ENCODE results near the gene CLCA1. TPM values are rescaled to one million over a fixed set of nuclear protein-coding genes. Genes with fewer than 3 reads are reported as not detected.

CLCA1 gene
- total RNA-seq, 1 experiment from 2014 or later = not detected

GRCh38 chr1:86421601-86422280 is 47.0 kb upstream of the CLCA1 start:
- Histone ChIP-seq H3K4me1 (ENCODE audit: insufficient read depth, low read length, poor library complexity, severe bottlenecking) (no peaks in the 10 kb centered on the region), H3K27me3 (replicated peaks; ENCODE audit: insufficient read depth, low read depth, low read length, poor library complexity) (no peaks in the 10 kb centered on the region), H3K27ac (ENCODE audit: low read depth, low read length, poor library complexity, severe bottlenecking) (no peak overlapping the region), H3K9me3 (ENCODE audit: low read depth, low read length, poor library complexity, severe bottlenecking) (no peaks in the 10 kb centered on the region), H3K36me3 (ENCODE audit: insufficient read depth, low read length, poor library complexity, severe bottlenecking) (no peaks in the 10 kb centered on the region), H3K4me3 (ENCODE audit: low read depth, low read length, poor library complexity, severe bottlenecking) (no peak overlapping the region)
- POLR2A ChIA-PET (ENCODE audit: low non-redundant PET) = interaction anchor here (0.6 kb wide), 1 partner anchor 27 kb away, joined by 5 read pairs; no protein-coding TSS in a partner anchor
- intact Hi-C loops (cut with micrococcal nuclease; ENCODE audit: unreplicated experiment) = loop anchor here (5.0 kb wide), 1 partner anchor 86 kb away; no protein-coding TSS in a partner anchor
- no TSS peak for BruUV-seq (replicated peaks)
- no peak for TF ChIP-seq EZH2 (IDR thresholded peaks at IDR 0.05; ENCODE audit: borderline replicate concordance, low read depth, low read length, poor library complexity, severe bottlenecking)
- TF ChIP-seq, protein P1, sequence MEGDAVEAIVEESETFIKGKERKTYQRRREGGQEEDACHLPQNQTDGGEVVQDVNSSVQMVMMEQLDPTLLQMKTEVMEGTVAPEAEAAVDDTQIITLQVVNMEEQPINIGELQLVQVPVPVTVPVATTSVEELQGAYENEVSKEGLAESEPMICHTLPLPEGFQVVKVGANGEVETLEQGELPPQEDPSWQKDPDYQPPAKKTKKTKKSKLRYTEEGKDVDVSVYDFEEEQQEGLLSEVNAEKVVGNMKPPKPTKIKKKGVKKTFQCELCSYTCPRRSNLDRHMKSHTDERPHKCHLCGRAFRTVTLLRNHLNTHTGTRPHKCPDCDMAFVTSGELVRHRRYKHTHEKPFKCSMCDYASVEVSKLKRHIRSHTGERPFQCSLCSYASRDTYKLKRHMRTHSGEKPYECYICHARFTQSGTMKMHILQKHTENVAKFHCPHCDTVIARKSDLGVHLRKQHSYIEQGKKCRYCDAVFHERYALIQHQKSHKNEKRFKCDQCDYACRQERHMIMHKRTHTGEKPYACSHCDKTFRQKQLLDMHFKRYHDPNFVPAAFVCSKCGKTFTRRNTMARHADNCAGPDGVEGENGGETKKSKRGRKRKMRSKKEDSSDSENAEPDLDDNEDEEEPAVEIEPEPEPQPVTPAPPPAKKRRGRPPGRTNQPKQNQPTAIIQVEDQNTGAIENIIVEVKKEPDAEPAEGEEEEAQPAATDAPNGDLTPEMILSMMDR (conservative IDR thresholded peaks at IDR 0.05; ENCODE audit: low read depth, low read length) = no peak
- CTCF ChIA-PET = no interaction called here
- no peak for DNase-seq (ENCODE audit: low spot score)

GRCh38 chr1:86423473-86423872 is 45.3 kb upstream of the CLCA1 start:
- TF ChIP-seq, protein P1 (conservative IDR thresholded peaks at IDR 0.05; ENCODE audit: low read depth, low read length) = no peak
- no peak for TF ChIP-seq EZH2 (IDR thresholded peaks at IDR 0.05; ENCODE audit: borderline replicate concordance, low read depth, low read length, poor library complexity, severe bottlenecking)
- Histone ChIP-seq H3K27ac (ENCODE audit: low read depth, low read length, poor library complexity, severe bottlenecking) (no peak overlapping the region), H3K4me3 (ENCODE audit: low read depth, low read length, poor library complexity, severe bottlenecking) (no peak overlapping the region), H3K9me3 (ENCODE audit: low read depth, low read length, poor library complexity, severe bottlenecking) (no peaks in the 10 kb centered on the region), H3K4me1 (ENCODE audit: insufficient read depth, low read length, poor library complexity, severe bottlenecking) (no peaks in the 10 kb centered on the region), H3K36me3 (ENCODE audit: insufficient read depth, low read length, poor library complexity, severe bottlenecking) (no peaks in the 10 kb centered on the region), H3K27me3 (replicated peaks; ENCODE audit: insufficient read depth, low read depth, low read length, poor library complexity) (no peaks in the 10 kb centered on the region)
- CTCF ChIA-PET = no interaction called here
- no peak for DNase-seq (ENCODE audit: low spot score)
- POLR2A ChIA-PET (ENCODE audit: low non-redundant PET) = no interaction called here
- BruUV-seq (replicated peaks) = no TSS peak
- intact Hi-C loops (cut with micrococcal nuclease; ENCODE audit: unreplicated experiment) = loop anchor here (5.0 kb wide), 1 partner anchor 84 kb away; no protein-coding TSS in a partner anchor

DNA sequence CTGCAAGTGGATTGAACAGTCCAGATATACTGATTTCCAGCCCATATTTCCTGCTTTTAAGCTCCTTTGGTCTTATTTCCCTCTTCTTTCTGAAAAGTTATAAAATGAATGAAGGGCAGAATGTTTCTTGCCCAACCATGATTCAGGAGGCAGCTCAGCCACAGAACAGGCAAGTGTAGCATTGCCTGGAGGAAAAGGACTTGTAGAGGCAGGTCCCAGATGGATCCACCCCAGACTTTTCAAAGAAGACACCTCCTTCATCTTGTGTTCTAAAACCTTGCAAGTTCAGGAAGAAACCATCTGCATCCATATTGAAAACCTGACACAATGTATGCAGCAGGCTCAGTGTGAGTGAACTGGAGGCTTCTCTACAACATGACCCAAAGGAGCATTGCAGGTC is 44.9 kb upstream of the CLCA1 start, which contains the start of gene CLCA2:
CLCA2 (plus strand) TSS at position 299 of the 400 bp plus-strand sequence; CDS start at position 376, 77 bp downstream.
- ChIA-PET CTCF (no interaction called here), POLR2A (ENCODE audit: low non-redundant PET) (no interaction called here)
- H3K27me3 ChIP-seq (replicated peaks; ENCODE audit: insufficient read depth, low read depth, low read length, poor library complexity) = no peaks in the 10 kb centered on the region
- intact Hi-C loops (cut with micrococcal nuclease; ENCODE audit: unreplicated experiment) = loop anchor here (5.0 kb wide), 1 partner anchor 83 kb away; no protein-coding TSS in a partner anchor
- no peak for TF ChIP-seq EZH2 (IDR thresholded peaks at IDR 0.05; ENCODE audit: borderline replicate concordance, low read depth, low read length, poor library complexity, severe bottlenecking)
- TF ChIP-seq, protein P1 (conservative IDR thresholded peaks at IDR 0.05; ENCODE audit: low read depth, low read length) = no peak
- no peak within 1 kb of the TSS for H3K4me3 ChIP-seq (ENCODE audit: low read depth, low read length, poor library complexity, severe bottlenecking)
- DNase-seq (ENCODE audit: low spot score) = no peak
- H3K36me3 ChIP-seq (ENCODE audit: insufficient read depth, low read length, poor library complexity, severe bottlenecking) = no peaks in the 10 kb centered on the region
- H3K4me1 ChIP-seq (ENCODE audit: insufficient read depth, low read length, poor library complexity, severe bottlenecking) = no peaks in the 10 kb centered on the region
- H3K9me3 ChIP-seq (ENCODE audit: low read depth, low read length, poor library complexity, severe bottlenecking) = no peaks in the 10 kb centered on the region
- no peak within 1 kb of the TSS for H3K27ac ChIP-seq (ENCODE audit: low read depth, low read length, poor library complexity, severe bottlenecking)
- no TSS peak for BruUV-seq (replicated peaks)
